A549 (cell line): ENCODE data around the gene IL2RG. TPM values are rescaled to one million over a fixed set of nuclear protein-coding genes. Genes with fewer than 3 reads are reported as not detected.
A peak's percentile ranks its signal among the peaks of the same experiment; 100 is the strongest.

Source experiments
- ATAC-seq, 2 experiments: fragments of 200-7000 bp in 1 of 2; fragments of >200 bp in 1 of 2; cut with Nextera tagmentation in 1 of 2; cut with Tn5 transposase in 1 of 2; 3 replicates each; pipeline versions ENCODE4 v1.8.0 to v1.9.1; 2018 to 2020; ENCODE audit warnings: mild to moderate bottlenecking in 1 of 2, moderate library complexity in 1 of 2
- CTCF ChIA-PET: fragments of 300-600 bp; sonication (Branson Sonifier 250); formaldehyde crosslinking; extraction: SDS; loops from one replicate; lab custom pipeline; 2021; ENCODE audit warnings: antibody characterized with exemption, inconsistent platforms; lab: Yijun Ruan, JAX
- POLR2A ChIA-PET: fragments of 350-600 bp; formaldehyde crosslinking; extraction: SDS; loops from one replicate; lab custom pipeline; 2021; ENCODE audit warnings: antibody characterized with exemption, inconsistent platforms; lab: Yijun Ruan, JAX
- DNase-seq, 2 experiments: peaks; one replicate each; pipeline versions ENCODE4 v3.0.0 to v3.0.0-alpha.2; 2011 to 2016; ENCODE audit warnings: low read depth in 1 of 2, low spot score in 1 of 2
- FAIRE-seq: peaks from 2 replicates; lab custom pipeline; 2011; peaks lifted over from hg19 to GRCh38; lab: Jason Lieb, UNC
- H3K27ac ChIP-seq, 2 experiments: fragments of >200 bp; sonication (Bioruptor Twin); formaldehyde crosslinking; 3 replicates each; pipeline ENCODE4 v1.5.1; 2016 to 2017
- H3K4me1 ChIP-seq: fragments of >200 bp; sonication (Bioruptor Twin); formaldehyde crosslinking; 3 replicates; pipeline ENCODE4 v1.6.1; 2016
- H3K4me2 ChIP-seq: fragments of >200 bp; sonication (Bioruptor Twin); formaldehyde crosslinking; 3 replicates; pipeline ENCODE4 v1.6.1; 2016
- H3K4me3 ChIP-seq: fragments of >200 bp; sonication (Bioruptor Twin); formaldehyde crosslinking; 3 replicates; pipeline ENCODE4 v1.5.1; 2016
- H3K9me3 ChIP-seq: fragments of >200 bp; sonication (Bioruptor Twin); formaldehyde crosslinking; 3 replicates; pipeline ENCODE4 v1.6.1; 2016
- BHLHE40 ChIP-seq: IDR thresholded peaks from 2 replicates; pipeline ENCODE4 v1.6.1; 2012; ENCODE audit warnings: low read depth, low read length, inconsistent platforms
- CBX8 ChIP-seq: fragments of 200-600 bp; sonication (generic); IDR thresholded peaks from 2 replicates; pipeline ENCODE4 v1.6.1; 2016
- CEBPB ChIP-seq, 2 experiments: fragments of >200 bp in 1 of 2; sonication (Bioruptor Twin) in 1 of 2; formaldehyde crosslinking in 1 of 2; IDR thresholded peaks; 2 replicates each; pipeline ENCODE4 v1.6.1; 2012 to 2016
- CHD4 ChIP-seq: fragments of 200-600 bp; sonication (generic); IDR thresholded peaks from 2 replicates; pipeline ENCODE4 v1.6.1; 2016; ENCODE audit warnings: antibody characterized with exemption, mild to moderate bottlenecking, borderline replicate concordance
- CTCF ChIP-seq: fragments of >200 bp; sonication (Bioruptor Twin); formaldehyde crosslinking; IDR thresholded peaks from 3 replicates; pipeline ENCODE4 v1.5.1; 2016
- E2F6 ChIP-seq: IDR thresholded peaks from 2 replicates; pipeline ENCODE4 v1.6.1; 2012; ENCODE audit warnings: low read depth, borderline replicate concordance
- EHMT2 ChIP-seq: fragments of 200-600 bp; sonication (generic); IDR thresholded peaks from 2 replicates; pipeline ENCODE4 v1.6.1; 2016; ENCODE audit warnings: antibody characterized with exemption, low read depth, mild to moderate bottlenecking, moderate library complexity
- ESRRA ChIP-seq: fragments of 150-350 bp; IDR thresholded peaks from 2 replicates; pipeline ENCODE4 v1.6.1; 2014; ENCODE audit warnings: mild to moderate bottlenecking, low read length, borderline replicate concordance
- FOSB ChIP-seq: fragments of 250-450 bp; sonication (Bioruptor Pico); IDR thresholded peaks from 2 replicates; pipeline ENCODE4 v1.5.0; 2020; ENCODE audit warnings: mild to moderate bottlenecking, moderate library complexity
- FOXS1 ChIP-seq: fragments of 250-450 bp; sonication (Bioruptor Pico); IDR thresholded peaks from 2 replicates; pipeline ENCODE4 v1.5.0; 2020; ENCODE audit warnings: mild to moderate bottlenecking, moderate library complexity
- HOXB13 ChIP-seq: fragments of 250-450 bp; sonication (Bioruptor Pico); IDR thresholded peaks from 2 replicates; pipeline ENCODE4 v1.5.0; 2020; ENCODE audit warnings: low read depth, mild to moderate bottlenecking, moderate library complexity
- HOXB5 ChIP-seq: fragments of 250-450 bp; sonication (Bioruptor Pico); IDR thresholded peaks from 2 replicates; pipeline ENCODE4 v1.5.0; 2020; ENCODE audit warnings: mild to moderate bottlenecking, moderate library complexity
- JUNB ChIP-seq: fragments of >200 bp; sonication (Bioruptor Twin); formaldehyde crosslinking; IDR thresholded peaks from 2 replicates; pipeline ENCODE4 v1.6.1; 2016
- KDM1A ChIP-seq: fragments of 200-600 bp; sonication (generic); IDR thresholded peaks from 2 replicates; pipeline ENCODE4 v1.6.1; 2016; ENCODE audit warnings: low read depth, mild to moderate bottlenecking
- NR3C1 ChIP-seq: fragments of >200 bp; sonication (Bioruptor Twin); formaldehyde crosslinking; IDR thresholded peaks from 3 replicates; pipeline ENCODE4 v1.6.1; 2017
- PBX3 ChIP-seq: IDR thresholded peaks from 2 replicates; pipeline ENCODE4 v1.6.1; 2012
- PHF8 ChIP-seq: fragments of 200-600 bp; sonication (generic); IDR thresholded peaks from 2 replicates; pipeline ENCODE4 v1.6.1; 2016; ENCODE audit warnings: low read depth, mild to moderate bottlenecking, antibody characterized with exemption, moderate library complexity, borderline replicate concordance
- POLR2A ChIP-seq: IDR thresholded peaks from 2 replicates; pipeline ENCODE4 v1.6.1; 2012; ENCODE audit warnings: mild to moderate bottlenecking, low read length
- POLR2AphosphoS2 ChIP-seq: conservative IDR thresholded peaks from 2 replicates; pipeline ENCODE4 v1.6.1; 2012; ENCODE audit warnings: low read length, improper control_type of control experiment, inconsistent platforms
- RAD21 ChIP-seq, 2 experiments: fragments of >200 bp in 1 of 2; sonication (Bioruptor Twin) in 1 of 2; formaldehyde crosslinking in 1 of 2; IDR thresholded peaks in 1 of 2; conservative IDR thresholded peaks in 1 of 2; 2 replicates in 1 of 2; 3 replicates in 1 of 2; pipeline ENCODE4 v1.6.1; 2012 to 2018; ENCODE audit warnings: inconsistent platforms in 1 of 2
- RCOR1 ChIP-seq: fragments of 150-350 bp; IDR thresholded peaks from 2 replicates; pipeline ENCODE4 v1.6.1; 2014; ENCODE audit warnings: antibody characterized with exemption, low read length, low read depth
- SMC3 ChIP-seq: fragments of >200 bp; sonication (Bioruptor Twin); formaldehyde crosslinking; IDR thresholded peaks from 3 replicates; pipeline ENCODE4 v1.6.1; 2018; ENCODE audit warnings: inconsistent platforms
- USF2 ChIP-seq: fragments of 450-650 bp; IDR thresholded peaks from 2 replicates; pipeline ENCODE4 v1.6.1; 2014; ENCODE audit warnings: antibody characterized with exemption
- WGBS: methylation state at CpG from one replicate; pipeline ENCODE4 v1.1.6; 2017; ENCODE audit errors: missing lambda C conversion rate; 5-methylcytosine and 5-hydroxymethylcytosine counted together
- polyA plus RNA-seq, 4 experiments: library from polyadenylated mRNA; depleted of rRNA in 3 of 4; stranded (reverse); fragments of >200 nt; fragmentation: RNase III in 1 of 4; extraction: RNeasy Plus Mini Kit Qiagen cat#74134 plus additional on column Dnase treatment in 1 of 4; gene quantifications; 2 replicates in 3 of 4; 3 replicates in 1 of 4; pipeline ENCODE4 v1.2.3, GENCODE V29; 2011 to 2017
- TF ChIP-seq, protein P1 (sequence below): fragments of 200-600 bp; sonication (generic); IDR thresholded peaks from 2 replicates; pipeline ENCODE4 v1.6.1; 2016; ENCODE audit warnings: antibody characterized with exemption, mild to moderate bottlenecking, moderate library complexity
- TF ChIP-seq, protein P2 (sequence below): IDR thresholded peaks from 2 replicates; pipeline ENCODE4 v1.6.1; 2012

The IL2RG gene
- polyA plus RNA-seq, 2 of the 4 experiments (the other 2 are of a cell fraction) = 0.22 to 0.23 TPM

DNA sequence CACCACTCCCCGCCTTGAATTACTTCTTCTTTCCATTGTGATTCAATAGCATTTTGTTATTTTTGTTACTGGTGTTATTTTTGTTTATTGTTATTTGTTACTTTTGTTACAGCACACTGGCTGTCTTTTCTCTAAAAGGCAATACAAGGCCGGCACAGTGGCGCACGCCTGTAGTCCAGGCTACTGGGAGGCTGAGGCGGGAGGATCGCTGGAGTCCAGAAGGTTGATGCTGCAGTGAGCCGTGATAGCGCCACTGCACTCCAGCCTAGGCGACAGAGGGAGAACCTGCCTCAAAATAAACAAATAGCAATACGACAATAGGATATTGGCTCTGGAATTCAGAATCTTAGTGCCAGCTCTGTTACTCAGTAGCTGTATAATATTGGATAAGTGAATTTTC, 6.0 kb upstream of the IL2RG start:
- no peak overlapping the region for H3K4me3 ChIP-seq
- H3K4me1 ChIP-seq = peaks cover 8% of the 10 kb centered on the region; the same call in 2 of the 3 replicates
- peak overlapping the region; percentile 90 for H3K4me2 ChIP-seq
- 91% methylated on average over 10 of the region's 10 CpGs for WGBS
- no peak for TF ChIP-seq PBX3
- no peak overlapping the region for H3K27ac ChIP-seq
- FAIRE-seq (no peak), ATAC-seq (no peak), DNase-seq (no peak)
- POLR2A ChIA-PET = no interaction called here
- CTCF ChIA-PET = interaction anchor here (1.1 to 4.6 kb wide), 3 partner anchors 10 to 62 kb away, joined by 3 to 25 read pairs (median 4); no protein-coding TSS in a partner anchor
- H3K9me3 ChIP-seq = no peaks in the 10 kb centered on the region

GRCh38 chrX:71111921-71112431, 599 bp upstream of the IL2RG start:
- ATAC-seq (no peak), FAIRE-seq (no peak), DNase-seq (no peak)
- POLR2A ChIA-PET = no interaction called here
- TF ChIP-seq EHMT2 (no peak), BHLHE40 (no peak), KDM1A (no peak), CHD4 (no peak), SMC3 (no peak), E2F6 (no peak), POLR2A (no peak), RAD21 (conservative IDR thresholded peaks at IDR 0.05 in 1 of 2, IDR thresholded peaks at IDR 0.05 in 1 of 2) (no peak)
- H3K4me3 ChIP-seq = no peak overlapping the region
- no peaks in the 10 kb centered on the region for H3K4me1 ChIP-seq
- no peaks in the 10 kb centered on the region for H3K9me3 ChIP-seq
- 59% methylated on average over 5 of the region's 5 CpGs for whole genome bisulfite sequencing
- H3K27ac ChIP-seq = no peak overlapping the region
- CTCF ChIA-PET = interaction anchor here (0.6 to 2.7 kb wide), 2 partner anchors 17 to 351 kb away, joined by 3 to 16 read pairs; no protein-coding TSS in a partner anchor
- H3K4me2 ChIP-seq = no peak overlapping the region

DNA sequence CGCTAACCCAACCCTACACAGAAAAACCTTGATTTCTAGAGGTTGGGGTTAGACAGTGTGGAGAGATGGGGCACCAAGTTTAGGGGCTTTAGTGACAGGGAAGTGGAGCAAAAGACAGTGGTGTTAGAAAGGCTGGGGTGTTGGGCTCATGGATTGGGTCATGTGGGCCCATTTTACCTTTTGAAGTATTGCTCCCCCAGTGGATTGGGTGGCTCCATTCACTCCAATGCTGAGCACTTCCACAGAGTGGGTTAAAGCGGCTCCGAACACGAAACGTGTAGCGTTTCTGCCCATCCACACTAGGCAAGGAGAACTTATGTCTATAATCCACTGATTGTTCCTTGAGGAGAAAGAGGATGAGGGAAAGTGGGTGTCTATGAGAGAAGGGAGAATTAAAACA, 2.3 kb downstream of the IL2RG start:
- 82% methylated on average over 6 of the region's 6 CpGs for WGBS
- ATAC-seq (no peak), FAIRE-seq (no peak), DNase-seq (no peak)
- ChIA-PET POLR2A (no interaction called here), CTCF (no interaction called here)
- no peaks in the 10 kb centered on the region for H3K9me3 ChIP-seq
- no peak overlapping the region for H3K4me3 ChIP-seq
- H3K4me1 ChIP-seq = no peaks in the 10 kb centered on the region
- TF ChIP-seq POLR2AphosphoS2 (no peak), JUNB (no peak), CBX8 (no peak), EHMT2 (no peak), HOXB13 (CRISPR knock-in tag) (no peak), HOXB5 (CRISPR knock-in tag) (no peak), NR3C1 (no peak), FOXS1 (CRISPR knock-in tag) (no peak), CEBPB (IDR thresholded peaks at IDR 0.05) (no peak), FOSB (no peak), POLR2A (no peak), RCOR1 (no peak), USF2 (no peak), CTCF (no peak), ESRRA (no peak), PHF8 (no peak)
- TF ChIP-seq, protein P1, sequence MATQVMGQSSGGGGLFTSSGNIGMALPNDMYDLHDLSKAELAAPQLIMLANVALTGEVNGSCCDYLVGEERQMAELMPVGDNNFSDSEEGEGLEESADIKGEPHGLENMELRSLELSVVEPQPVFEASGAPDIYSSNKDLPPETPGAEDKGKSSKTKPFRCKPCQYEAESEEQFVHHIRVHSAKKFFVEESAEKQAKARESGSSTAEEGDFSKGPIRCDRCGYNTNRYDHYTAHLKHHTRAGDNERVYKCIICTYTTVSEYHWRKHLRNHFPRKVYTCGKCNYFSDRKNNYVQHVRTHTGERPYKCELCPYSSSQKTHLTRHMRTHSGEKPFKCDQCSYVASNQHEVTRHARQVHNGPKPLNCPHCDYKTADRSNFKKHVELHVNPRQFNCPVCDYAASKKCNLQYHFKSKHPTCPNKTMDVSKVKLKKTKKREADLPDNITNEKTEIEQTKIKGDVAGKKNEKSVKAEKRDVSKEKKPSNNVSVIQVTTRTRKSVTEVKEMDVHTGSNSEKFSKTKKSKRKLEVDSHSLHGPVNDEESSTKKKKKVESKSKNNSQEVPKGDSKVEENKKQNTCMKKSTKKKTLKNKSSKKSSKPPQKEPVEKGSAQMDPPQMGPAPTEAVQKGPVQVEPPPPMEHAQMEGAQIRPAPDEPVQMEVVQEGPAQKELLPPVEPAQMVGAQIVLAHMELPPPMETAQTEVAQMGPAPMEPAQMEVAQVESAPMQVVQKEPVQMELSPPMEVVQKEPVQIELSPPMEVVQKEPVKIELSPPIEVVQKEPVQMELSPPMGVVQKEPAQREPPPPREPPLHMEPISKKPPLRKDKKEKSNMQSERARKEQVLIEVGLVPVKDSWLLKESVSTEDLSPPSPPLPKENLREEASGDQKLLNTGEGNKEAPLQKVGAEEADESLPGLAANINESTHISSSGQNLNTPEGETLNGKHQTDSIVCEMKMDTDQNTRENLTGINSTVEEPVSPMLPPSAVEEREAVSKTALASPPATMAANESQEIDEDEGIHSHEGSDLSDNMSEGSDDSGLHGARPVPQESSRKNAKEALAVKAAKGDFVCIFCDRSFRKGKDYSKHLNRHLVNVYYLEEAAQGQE = no peak
- TF ChIP-seq, protein P2, sequence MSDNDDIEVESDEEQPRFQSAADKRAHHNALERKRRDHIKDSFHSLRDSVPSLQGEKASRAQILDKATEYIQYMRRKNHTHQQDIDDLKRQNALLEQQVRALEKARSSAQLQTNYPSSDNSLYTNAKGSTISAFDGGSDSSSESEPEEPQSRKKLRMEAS = no peak
- H3K4me2 ChIP-seq = no peak overlapping the region
- no peak overlapping the region for H3K27ac ChIP-seq
